Activated CD8-positive, alpha-beta memory T cell treated with anti-CD3 and anti-CD28 coated beads for 1 hour (primary cell): ENCODE results near the gene APP.

Source experiments
- DNase-seq, 2 donors: peaks; one replicate each; pipeline ENCODE4 v3.0.0-alpha.2; 2020; ENCODE audit warnings: low read depth in 1 of 2; ENCODE audit errors: extremely low read depth in 1 of 2

APP gene

GRCh38 chr21:25848309-25848708 lies 322.3 kb downstream of the APP start:
- no peak for DNase-seq

GRCh38 chr21:25845729-25846256 lies 324.8 kb downstream of the APP start:
- no peak for DNase-seq

GRCh38 chr21:25842925-25843324 lies 327.6 kb downstream of the APP start:
- DNase-seq: no peak

- DNase-seq: no peak
Measured at GRCh38 chr21:25838809-25839208, 331.8 kb downstream of the APP start.

- DNase-seq: no peak
Measured at GRCh38 chr21:25837533-25838265, 332.9 kb downstream of the APP start.

- no peak for DNase-seq
Measured at GRCh38 chr21:25836396-25836795, 334.2 kb downstream of the APP start.

- no peak for DNase-seq
Measured at GRCh38 chr21:25834381-25834780, 336.2 kb downstream of the APP start.

GRCh38 chr21:25831300-25831960 lies 339.1 kb downstream of the APP start:
- DNase-seq: no peak
